ENCODE measurements around the gene UBE2O.

UBE2O gene

DNA sequence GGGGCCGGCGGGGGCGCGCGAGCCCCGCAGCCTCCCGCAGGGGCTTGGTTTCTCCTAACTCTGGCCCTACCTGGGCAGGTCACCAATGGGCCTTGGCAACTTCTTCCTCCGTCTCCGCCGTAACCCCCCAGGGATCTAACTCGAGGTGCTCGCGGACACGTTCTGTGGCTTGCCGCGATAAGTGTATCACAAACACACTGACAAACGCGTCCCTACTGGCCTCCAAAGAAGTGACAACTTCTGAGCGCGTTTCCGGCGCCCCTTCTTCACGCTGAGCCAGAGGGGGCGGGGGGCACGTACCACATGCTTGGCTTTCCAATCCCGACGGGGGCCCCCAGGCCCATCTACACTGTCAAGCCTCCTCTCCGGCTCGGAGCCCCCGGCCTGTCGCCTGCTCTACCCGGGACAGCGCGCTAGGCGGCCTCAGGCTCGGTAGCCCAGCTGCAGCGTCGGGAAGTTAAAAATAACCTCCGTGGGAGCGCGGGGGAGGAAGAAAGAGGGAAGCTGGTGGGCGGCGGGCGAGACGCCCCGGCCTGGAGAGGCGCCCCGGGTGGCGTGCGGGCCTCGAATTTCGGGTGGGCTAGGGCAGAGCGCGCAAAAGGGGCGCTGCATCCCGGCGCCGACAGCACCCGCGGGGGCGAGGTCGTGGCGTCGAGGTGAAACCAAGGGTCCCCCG lies 69.3 kb downstream of the UBE2O start:
- no peak overlapping the region for H3K23ac ChIP-seq (ENCODE audit: low read length)
- peaks cover 12 to 13% of the 10 kb centered on the region in 2 experiments for H3K36me3 ChIP-seq (ENCODE audit: control insufficient read depth in 1 of 2, insufficient read depth in 2 of 2, low read length in 2 of 2)
- peak overlapping the region; percentile 93 for H4K91ac ChIP-seq (ENCODE audit: low read depth, low read length)
- H3K4ac ChIP-seq (ENCODE audit: low read depth, low read length): peak overlapping the region; percentile 54
- H3K4me2 ChIP-seq (ENCODE audit: low read length): peak overlapping the region; percentile 93
- peak overlapping the region; percentile 69 for H2BK120ac ChIP-seq (ENCODE audit: insufficient read depth, low read length, poor library complexity)
- peak overlapping the region; percentile 78 for H3K14ac ChIP-seq (ENCODE audit: low read length)
- peak overlapping the region; percentile 97 for H3K27ac ChIP-seq (ENCODE audit: low read depth, low read length)
- peak overlapping the region; percentile 76 for H2BK5ac ChIP-seq (ENCODE audit: low read depth, low read length, poor library complexity)
- H2AK5ac ChIP-seq (ENCODE audit: low read length): peak overlapping the region; percentile 69
- peak overlapping the region; percentile 84 for H3K9ac ChIP-seq (ENCODE audit: low read length)
- H4K8ac ChIP-seq (ENCODE audit: low read depth, low read length): peak overlapping the region; percentile 77
- H3K9me3 ChIP-seq (ENCODE audit: insufficient read depth, low read depth, low read length): no peaks in the 10 kb centered on the region
- peaks cover 26 to 33% of the 10 kb centered on the region in 2 experiments for H3K4me1 ChIP-seq (ENCODE audit: control insufficient read depth in 1 of 2, insufficient read depth in 2 of 2, low read length in 2 of 2)
- no peaks in the 10 kb centered on the region for H3K27me3 ChIP-seq (ENCODE audit: insufficient read depth, low read length)
- peak overlapping the region; percentile 70 for H2BK12ac ChIP-seq (ENCODE audit: low read length)
- H3K4me3 ChIP-seq (ENCODE audit: low read depth, low read length): peak overlapping the region; percentile 76
- DNase-seq: peak; percentile 53 to 72
- peak overlapping the region; percentile 87 for H3K18ac ChIP-seq (ENCODE audit: low read length)
- H4K12ac ChIP-seq (ENCODE audit: low read depth, low read length): peak overlapping the region; percentile 60
- peak overlapping the region; percentile 61 for H2AFZ ChIP-seq (ENCODE audit: insufficient read depth, low read length, poor library complexity)
- H3K79me1 ChIP-seq (ENCODE audit: low read length): peaks cover 41% of the 10 kb centered on the region
- no CpG with 5 or more reads among the region's 65 CpGs for WGBS (ENCODE audit: extremely low coverage, insufficient coverage, insufficient read length)
- peaks cover 20% of the 10 kb centered on the region for H3K79me2 ChIP-seq (ENCODE audit: control insufficient read depth, insufficient read depth, low read length, poor library complexity)

- DNase-seq: peak; percentile 71 to 83
- peak overlapping the region; percentile 94 for H3K18ac ChIP-seq (ENCODE audit: low read length)
- peak overlapping the region; percentile 93 for H4K91ac ChIP-seq (ENCODE audit: low read depth, low read length)
- peaks cover 20% of the 10 kb centered on the region for H3K79me2 ChIP-seq (ENCODE audit: control insufficient read depth, insufficient read depth, low read length, poor library complexity)
- peak overlapping the region; percentile 78 for H2BK12ac ChIP-seq (ENCODE audit: low read length)
- H3K4me2 ChIP-seq (ENCODE audit: low read length): peak overlapping the region; percentile 93
- H4K8ac ChIP-seq (ENCODE audit: low read depth, low read length): peak overlapping the region; percentile 62
- peaks cover 12% of the 10 kb centered on the region in 2 experiments for H3K36me3 ChIP-seq (ENCODE audit: control insufficient read depth in 1 of 2, insufficient read depth in 2 of 2, low read length in 2 of 2)
- peak overlapping the region; percentile 68 for H4K12ac ChIP-seq (ENCODE audit: low read depth, low read length)
- H3K4me1 ChIP-seq (ENCODE audit: control insufficient read depth in 1 of 2, insufficient read depth in 2 of 2, low read length in 2 of 2): peaks cover 26 to 33% of the 10 kb centered on the region in 2 experiments
- peak overlapping the region; percentile 69 for H2AFZ ChIP-seq (ENCODE audit: insufficient read depth, low read length, poor library complexity)
- peak overlapping the region; percentile 70 for H2BK5ac ChIP-seq (ENCODE audit: low read depth, low read length, poor library complexity)
- H3K9me3 ChIP-seq (ENCODE audit: insufficient read depth, low read depth, low read length): no peaks in the 10 kb centered on the region
- H3K79me1 ChIP-seq (ENCODE audit: low read length): peaks cover 41% of the 10 kb centered on the region
- no CpG with 5 or more reads among the region's 80 CpGs for WGBS (ENCODE audit: extremely low coverage, insufficient coverage, insufficient read length)
- H3K23ac ChIP-seq (ENCODE audit: low read length): no peak overlapping the region
- peak overlapping the region; percentile 97 for H3K27ac ChIP-seq (ENCODE audit: low read depth, low read length)
- H3K9ac ChIP-seq (ENCODE audit: low read length): peak overlapping the region; percentile 80
- H3K4ac ChIP-seq (ENCODE audit: low read depth, low read length): peak overlapping the region; percentile 19
- peak overlapping the region; percentile 60 for H2AK5ac ChIP-seq (ENCODE audit: low read length)
- peak overlapping the region; percentile 76 for H3K4me3 ChIP-seq (ENCODE audit: low read depth, low read length)
- no peaks in the 10 kb centered on the region for H3K27me3 ChIP-seq (ENCODE audit: insufficient read depth, low read length)
- H3K14ac ChIP-seq (ENCODE audit: low read length): peak overlapping the region; percentile 83
- peak overlapping the region; percentile 94 for H2BK120ac ChIP-seq (ENCODE audit: insufficient read depth, low read length, poor library complexity)
Observed at GRCh38 chr17:76382803-76383545, 70.0 kb downstream of the UBE2O start.

- Histone ChIP-seq H3K4me3 (ENCODE audit: low read depth, low read length) (peak overlapping the region; percentile 76), H2BK12ac (ENCODE audit: low read length) (peak overlapping the region; percentile 78), H3K79me1 (ENCODE audit: low read length) (peaks cover 41% of the 10 kb centered on the region), H4K8ac (ENCODE audit: low read depth, low read length) (peak overlapping the region; percentile 62), H2AK5ac (ENCODE audit: low read length) (peak overlapping the region; percentile 60), H3K14ac (ENCODE audit: low read length) (peak overlapping the region; percentile 83), H4K91ac (ENCODE audit: low read depth, low read length) (peak overlapping the region; percentile 93), H3K27me3 (ENCODE audit: insufficient read depth, low read length) (no peaks in the 10 kb centered on the region), H3K4ac (ENCODE audit: low read depth, low read length) (peak overlapping the region; percentile 19), H2AFZ (ENCODE audit: insufficient read depth, low read length, poor library complexity) (peak overlapping the region; percentile 69), H3K18ac (ENCODE audit: low read length) (peak overlapping the region; percentile 94), H4K12ac (ENCODE audit: low read depth, low read length) (peak overlapping the region; percentile 68), H3K4me2 (ENCODE audit: low read length) (peak overlapping the region; percentile 93), H2BK5ac (ENCODE audit: low read depth, low read length, poor library complexity) (peak overlapping the region; percentile 70), H2BK120ac (ENCODE audit: insufficient read depth, low read length, poor library complexity) (peak overlapping the region; percentile 94), H3K9me3 (ENCODE audit: insufficient read depth, low read depth, low read length) (no peaks in the 10 kb centered on the region), H3K9ac (ENCODE audit: low read length) (peak overlapping the region; percentile 80), H3K79me2 (ENCODE audit: control insufficient read depth, insufficient read depth, low read length, poor library complexity) (peaks cover 20% of the 10 kb centered on the region), H3K23ac (ENCODE audit: low read length) (no peak overlapping the region), H3K4me1 (ENCODE audit: control insufficient read depth in 1 of 2, insufficient read depth in 2 of 2, low read length in 2 of 2) (peaks cover 26 to 33% of the 10 kb centered on the region in 2 experiments), H3K36me3 (ENCODE audit: control insufficient read depth in 1 of 2, insufficient read depth in 2 of 2, low read length in 2 of 2) (peaks cover 9 to 10% of the 10 kb centered on the region in 2 experiments), H3K27ac (ENCODE audit: low read depth, low read length) (peak overlapping the region; percentile 97)
- DNase-seq: peak; percentile 80 to 84
- WGBS (ENCODE audit: extremely low coverage, insufficient coverage, insufficient read length): no CpG with 5 or more reads among the region's 21 CpGs
Observed at GRCh38 chr17:76382351-76382802, 70.6 kb downstream of the UBE2O start.

GRCh38 chr17:76381633-76382350 lies 71.2 kb downstream of the UBE2O start:
- peak overlapping the region; percentile 45 for H4K91ac ChIP-seq (ENCODE audit: low read depth, low read length)
- H3K27ac ChIP-seq (ENCODE audit: low read depth, low read length): peak overlapping the region; percentile 97
- no peak overlapping the region for H3K9ac ChIP-seq (ENCODE audit: low read length)
- H2BK5ac ChIP-seq (ENCODE audit: low read depth, low read length, poor library complexity): peak overlapping the region; percentile 41
- H3K4me1 ChIP-seq (ENCODE audit: control insufficient read depth in 1 of 2, insufficient read depth in 2 of 2, low read length in 2 of 2): peaks cover 26 to 33% of the 10 kb centered on the region in 2 experiments
- H2AK5ac ChIP-seq (ENCODE audit: low read length): no peak overlapping the region
- no peaks in the 10 kb centered on the region for H3K9me3 ChIP-seq (ENCODE audit: insufficient read depth, low read depth, low read length)
- no peak overlapping the region for H3K4me3 ChIP-seq (ENCODE audit: low read depth, low read length)
- whole genome bisulfite sequencing (ENCODE audit: extremely low coverage, insufficient coverage, insufficient read length): no CpG with 5 or more reads among the region's 19 CpGs
- peak overlapping the region; percentile 30 for H3K14ac ChIP-seq (ENCODE audit: low read length)
- H4K12ac ChIP-seq (ENCODE audit: low read depth, low read length): no peak overlapping the region
- no peaks in the 10 kb centered on the region for H3K27me3 ChIP-seq (ENCODE audit: insufficient read depth, low read length)
- H2BK12ac ChIP-seq (ENCODE audit: low read length): peak overlapping the region; percentile 21
- H3K23ac ChIP-seq (ENCODE audit: low read length): no peak overlapping the region
- no peak overlapping the region for H3K4ac ChIP-seq (ENCODE audit: low read depth, low read length)
- H2AFZ ChIP-seq (ENCODE audit: insufficient read depth, low read length, poor library complexity): peak overlapping the region; percentile 3
- peak overlapping the region; percentile 62 for H4K8ac ChIP-seq (ENCODE audit: low read depth, low read length)
- no peak for DNase-seq
- H3K36me3 ChIP-seq (ENCODE audit: control insufficient read depth in 1 of 2, insufficient read depth in 2 of 2, low read length in 2 of 2): peaks cover 3 to 4% of the 10 kb centered on the region in 2 experiments
- H3K18ac ChIP-seq (ENCODE audit: low read length): peak overlapping the region; percentile 30
- H2BK120ac ChIP-seq (ENCODE audit: insufficient read depth, low read length, poor library complexity): peak overlapping the region; percentile 61
- peaks cover 41% of the 10 kb centered on the region for H3K79me1 ChIP-seq (ENCODE audit: low read length)
- H3K4me2 ChIP-seq (ENCODE audit: low read length): peak overlapping the region; percentile 93
- H3K79me2 ChIP-seq (ENCODE audit: control insufficient read depth, insufficient read depth, low read length, poor library complexity): peaks cover 20% of the 10 kb centered on the region
